ENCODE data around the gene PPA1. TPM values are rescaled to one million over a fixed set of nuclear protein-coding genes. Genes with fewer than 3 reads are reported as not detected.
"Not testable (repeated sequence)": the region's sequence is repeated elsewhere in the genome, so short reads cannot be mapped to it uniquely, and the experiment has no call there.

The PPA1 gene
- total RNA-seq, 1 donor from 2014 or later = 106 TPM

GRCh38 chr10:70256463-70256862 lies 23.2 kb upstream of the PPA1 start:
- intact Hi-C loops (cut with micrococcal nuclease) = no loop called here
- DNase-seq (no peak), ATAC-seq (no peak)

GRCh38 chr10:70255329-70256299 lies 22.4 kb upstream of the PPA1 start:
- peak; percentile 50 for ATAC-seq
- DNase-seq = peak; percentile 37
- intact Hi-C loops (cut with micrococcal nuclease) = no loop called here

GRCh38 chr10:70254778-70255328 lies 21.6 kb upstream of the PPA1 start:
- DNase-seq (no peak), ATAC-seq (no peak)
- intact Hi-C loops (cut with micrococcal nuclease) = no loop called here

- ATAC-seq (no peak), DNase-seq (no peak)
- intact Hi-C loops (cut with micrococcal nuclease) = no loop called here
Measured at GRCh38 chr10:70253878-70254765, 20.9 kb upstream of the PPA1 start.

GRCh38 chr10:70250961-70251680 lies 17.9 kb upstream of the PPA1 start:
- no peak for ATAC-seq
- DNase-seq = no peak
- intact Hi-C loops (cut with micrococcal nuclease) = no loop called here

- DNase-seq (no peak), ATAC-seq (no peak)
- intact Hi-C loops (cut with micrococcal nuclease) = no loop called here
Measured at GRCh38 chr10:70247360-70247759, 14.1 kb upstream of the PPA1 start.

- DNase-seq (no peak), ATAC-seq (no peak)
- intact Hi-C loops (cut with micrococcal nuclease) = no loop called here
Measured at GRCh38 chr10:70241081-70241480, 7.9 kb upstream of the PPA1 start.

GRCh38 chr10:70239986-70240385 lies 6.8 kb upstream of the PPA1 start:
- ATAC-seq; DNase-seq; intact Hi-C loops (cut with micrococcal nuclease): not testable (repeated sequence)

GRCh38 chr10:70239077-70239976 lies 6.1 kb upstream of the PPA1 start:
- DNase-seq; ATAC-seq; intact Hi-C loops (cut with micrococcal nuclease): not testable (repeated sequence)

- intact Hi-C loops (cut with micrococcal nuclease); DNase-seq; ATAC-seq: not testable (repeated sequence)
Measured at GRCh38 chr10:70237958-70238536, 4.8 kb upstream of the PPA1 start.

GRCh38 chr10:70234668-70235447 lies 1.6 kb upstream of the PPA1 start:
- ATAC-seq (peak; percentile 21), DNase-seq (no peak)

GRCh38 chr10:70233939-70234300 lies 691 bp upstream of the PPA1 start:
- intact Hi-C loops (cut with micrococcal nuclease) = no loop called here
- no peak for ATAC-seq

More at GRCh38 chr10:70234668-70235447, 1.6 kb upstream of the PPA1 start:
- intact Hi-C loops (cut with micrococcal nuclease) = no loop called here

GRCh38 chr10:70232859-70233108 lies 445 bp downstream of the PPA1 start:
- intact Hi-C loops (cut with micrococcal nuclease) = no loop called here
- DNase-seq (no peak), ATAC-seq (no peak)

More at GRCh38 chr10:70233939-70234300, 691 bp upstream of the PPA1 start:
- no peak for DNase-seq

- peak; percentile 47 for DNase-seq
- peak; percentile 16 for ATAC-seq
- intact Hi-C loops (cut with micrococcal nuclease) = no loop called here
Measured at GRCh38 chr10:70232155-70232858, 922 bp downstream of the PPA1 start.

GRCh38 chr10:70228491-70228890 lies 4.7 kb downstream of the PPA1 start:
- ATAC-seq = no peak
- DNase-seq = no peak
- intact Hi-C loops (cut with micrococcal nuclease) = loop anchor here (5.0 kb wide), 1 partner anchor 134 kb away; no protein-coding TSS in a partner anchor

GRCh38 chr10:70227548-70228320 lies 5.5 kb downstream of the PPA1 start:
- intact Hi-C loops (cut with micrococcal nuclease) = loop anchor here (5.0 kb wide), 1 partner anchor 135 kb away; no protein-coding TSS in a partner anchor
- DNase-seq (no peak), ATAC-seq (no peak)
